Posterior vena cava (tissue), 2 donors: ENCODE results near the gene TMEM132C. TPM values are rescaled to one million over a fixed set of nuclear protein-coding genes. Genes with fewer than 3 reads are reported as not detected.

Source experiments
- DNase-seq: peaks from one replicate; pipeline ENCODE4 v3.0.0-alpha.2; 2020; ENCODE audit warnings: low spot score
- intact Hi-C, 2 donors: fragments of 100-400 bp; cut with DNase I; formaldehyde crosslinking; loops; one replicate each; pipeline versions ENCODE4 v1.14.1 to v1.14.2; 2022 to 2023
- total RNA-seq, 2 donors: library from RNA; stranded (reverse); fragmentation: NEBNext Ultra II Directional; extraction: Animal tissue kit (Norgen Biotek cat#: 25700); gene quantifications; one replicate each; pipeline ENCODE4 v1.2.1, GENCODE V29; 2021
- donor health status: DM: yes; HTN: yes; CAD: no.
- donor health status: DM: yes; HTN: yes; CAD: no.

Gene TMEM132C
- total RNA-seq, 2 donors from 2014 or later, result 1.1 to 1.5 TPM

DNA sequence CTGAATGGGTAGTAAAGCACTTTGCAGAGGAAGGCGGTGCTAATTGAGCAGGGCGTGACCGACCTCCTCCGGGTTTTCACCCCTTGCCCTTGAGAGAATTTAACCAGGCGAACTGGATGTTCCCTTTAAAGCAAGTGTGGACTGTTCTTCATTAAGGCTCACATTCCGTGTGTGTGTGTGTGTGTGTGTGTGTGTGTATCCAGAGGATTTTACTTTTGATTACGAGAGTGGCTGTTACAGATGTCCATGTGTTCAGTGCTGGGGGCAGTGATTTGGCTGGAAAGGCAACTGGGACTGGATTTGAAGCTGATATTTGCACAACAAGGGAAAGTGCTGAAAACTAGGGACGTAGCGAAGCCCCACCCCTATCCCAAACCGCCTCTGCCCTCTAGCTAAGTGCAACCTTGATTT is 2.2 kb downstream of the TMEM132C start:
- no peak for DNase-seq
- intact Hi-C loops, result no loop called here

DNA sequence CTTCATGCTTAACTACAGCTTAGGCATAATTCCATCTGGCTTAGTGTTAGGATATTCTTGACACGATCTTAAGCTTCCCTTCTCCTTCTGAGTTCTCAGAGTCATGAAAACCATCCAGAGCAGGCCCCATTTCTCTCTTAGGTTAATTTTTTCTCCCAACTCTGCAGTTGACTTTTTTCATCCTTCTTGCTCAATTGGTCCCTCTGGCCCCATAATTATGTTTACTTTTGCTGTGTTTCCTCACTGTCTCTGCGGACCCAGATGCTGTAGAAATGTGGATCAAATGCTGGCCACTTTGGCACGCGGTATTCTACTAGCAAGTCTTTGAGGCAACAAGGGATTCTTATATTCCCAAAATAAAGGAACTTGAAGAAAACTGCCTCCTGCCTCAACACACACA is 9.5 kb downstream of the TMEM132C start:
- DNase-seq, result no peak
- intact Hi-C loops, result no loop called here

- intact Hi-C loops, result no loop called here
- DNase-seq, result no peak
These were observed 20.0 kb downstream of the TMEM132C start for GRCh38 chr12:128286970-128287369.

- no peak for DNase-seq
- intact Hi-C loops, result no loop called here
These were observed 21.4 kb downstream of the TMEM132C start for GRCh38 chr12:128288357-128288756.

GRCh38 chr12:128288896-128289295 is 21.9 kb downstream of the TMEM132C start:
- DNase-seq, result no peak
- intact Hi-C loops, result no loop called here

- no peak for DNase-seq
- intact Hi-C loops, result no loop called here
These were observed 24.0 kb downstream of the TMEM132C start for GRCh38 chr12:128290938-128291337.

- no peak for DNase-seq
- intact Hi-C loops, result no loop called here
These were observed 31.2 kb downstream of the TMEM132C start for GRCh38 chr12:128298091-128298748.

DNA sequence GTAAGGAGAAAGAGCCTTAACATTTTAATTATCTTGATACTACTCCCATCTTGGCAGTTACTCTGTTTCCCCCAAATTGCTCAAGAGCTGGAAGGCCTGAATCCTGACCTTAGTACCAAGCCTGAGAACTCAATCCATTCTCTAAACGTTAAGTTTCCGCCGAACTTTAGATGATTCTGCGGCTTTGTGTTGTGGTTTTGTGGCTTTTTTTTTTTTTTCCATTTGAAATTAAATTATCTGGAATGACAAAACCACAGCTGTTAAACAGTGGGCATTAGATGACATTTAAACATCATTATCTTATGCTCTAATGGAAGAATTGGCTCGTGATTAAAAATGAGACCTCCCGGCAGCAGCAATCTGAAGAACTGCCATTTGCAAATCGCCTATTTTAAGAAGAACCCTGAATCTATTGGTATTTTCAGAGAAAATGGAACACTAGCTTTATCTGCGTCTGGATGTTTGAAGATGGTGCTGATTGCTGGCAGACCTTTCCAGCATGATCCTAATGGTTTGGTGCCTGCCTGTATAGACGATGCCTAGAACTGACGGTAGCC is 38.4 kb downstream of the TMEM132C start:
- DNase-seq, result no peak
- intact Hi-C loops, result no loop called here

GRCh38 chr12:128307791-128308190 is 40.8 kb downstream of the TMEM132C start:
- intact Hi-C loops, result no loop called here
- no peak for DNase-seq

DNA sequence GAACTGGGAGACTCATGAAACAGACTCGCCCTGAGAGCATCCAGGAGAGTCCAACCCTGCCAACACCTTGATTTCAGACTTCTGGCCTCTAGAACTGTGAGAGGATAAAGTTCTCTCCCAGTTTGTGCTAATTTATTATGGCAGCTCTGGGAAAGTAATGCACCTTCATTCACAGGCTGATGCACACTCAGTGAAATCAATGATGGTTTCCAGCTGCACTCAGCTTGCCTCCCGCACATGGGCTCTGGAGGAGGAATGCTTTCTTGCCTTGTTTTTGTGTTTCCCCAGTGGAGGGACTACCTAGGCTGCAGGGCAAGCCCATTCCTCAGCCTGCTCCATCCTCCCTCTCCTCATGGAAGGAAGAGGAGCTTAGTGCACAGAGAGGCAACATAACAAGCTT is 45.7 kb downstream of the TMEM132C start:
- DNase-seq, result no peak
- intact Hi-C loops, result no loop called here

DNA sequence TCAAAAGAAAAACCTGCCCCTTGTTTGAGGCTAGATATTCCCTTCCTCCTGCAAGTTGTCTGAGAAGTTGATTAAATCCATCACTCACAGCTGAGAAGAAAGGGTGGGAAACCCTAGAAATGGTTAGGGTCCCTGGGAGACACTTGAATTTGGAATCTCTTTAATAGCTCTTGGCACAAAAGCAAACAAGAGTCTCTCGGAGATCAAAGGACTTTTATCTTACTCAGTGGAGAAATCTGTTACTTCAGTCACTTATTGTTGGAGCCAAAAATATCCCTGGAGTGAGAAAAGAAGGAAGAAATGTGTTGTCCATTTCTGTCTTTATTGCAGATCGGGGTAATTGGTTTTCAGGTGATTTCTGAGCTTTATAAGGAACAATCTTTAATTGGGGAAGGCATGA is 47.0 kb downstream of the TMEM132C start:
- intact Hi-C loops, result no loop called here
- no peak for DNase-seq

DNA sequence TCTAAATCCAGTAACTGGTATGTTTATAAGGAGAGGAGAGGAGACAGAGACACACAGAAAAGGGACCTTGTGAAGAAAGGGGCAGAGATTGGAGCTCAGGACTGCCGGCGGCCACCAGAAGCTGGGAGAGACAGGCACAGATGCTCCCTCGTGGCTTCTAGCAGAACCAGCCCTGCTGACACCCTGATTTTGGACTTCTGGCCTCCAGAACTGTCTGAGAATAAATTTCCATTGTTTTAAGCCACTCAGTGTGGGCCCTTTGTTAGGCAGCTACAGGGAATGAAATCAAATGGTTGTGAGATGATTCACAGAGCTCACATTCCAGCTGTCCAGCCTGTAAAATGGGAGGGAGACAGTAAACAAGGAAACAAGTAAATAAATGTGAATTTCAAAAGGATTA is 47.6 kb downstream of the TMEM132C start:
- DNase-seq, result no peak
- intact Hi-C loops, result no loop called here

- DNase-seq, result no peak
- intact Hi-C loops, result no loop called here
These were observed 49.1 kb downstream of the TMEM132C start for GRCh38 chr12:128316078-128316477.

DNA sequence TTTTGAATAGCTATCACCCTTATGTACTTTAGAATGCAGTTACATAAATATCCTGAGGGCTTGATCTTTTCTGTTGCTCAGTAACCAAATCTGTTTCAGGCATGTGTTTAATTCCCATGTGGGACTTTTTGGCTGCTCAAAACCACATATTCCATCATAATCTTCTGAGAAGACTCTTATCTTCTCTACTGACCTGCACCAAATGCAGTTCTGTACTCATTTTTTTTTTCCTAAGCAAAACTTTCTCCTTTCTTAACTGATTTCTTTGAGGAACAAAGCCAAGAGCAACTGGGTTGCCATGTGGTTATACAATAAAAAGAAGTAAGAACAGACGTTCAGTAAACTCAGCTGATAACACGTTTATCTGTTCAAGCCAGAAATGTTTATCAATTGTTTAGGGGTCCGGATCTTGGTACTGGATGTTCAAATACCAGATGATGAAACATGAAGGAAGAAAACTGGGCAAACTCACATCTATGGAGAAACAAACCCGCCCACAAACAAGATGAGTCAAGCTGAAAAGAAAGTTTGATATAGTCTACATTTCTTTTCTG is 50.1 kb downstream of the TMEM132C start:
- intact Hi-C loops, result no loop called here
- no peak for DNase-seq

DNA sequence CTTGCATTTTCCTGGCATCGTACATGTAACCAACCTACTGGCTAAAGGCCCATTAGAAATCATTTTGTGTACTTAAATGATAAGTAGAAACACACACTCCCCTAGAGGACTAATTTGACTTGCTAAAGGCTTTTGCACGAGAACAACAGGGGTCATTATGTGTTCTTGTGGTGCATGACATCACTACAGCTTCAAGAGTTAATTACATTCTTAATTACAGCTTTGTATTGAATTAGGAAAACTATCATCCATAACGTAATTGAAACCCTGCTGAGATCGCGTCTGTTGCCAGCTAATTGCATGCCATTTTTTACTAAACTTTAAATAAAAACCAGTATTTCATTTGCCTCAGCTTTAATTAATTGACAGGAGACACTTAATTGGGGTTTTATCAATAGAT is 51.4 kb downstream of the TMEM132C start:
- intact Hi-C loops, result no loop called here
- DNase-seq, result no peak

GRCh38 chr12:128318946-128319345 is 52.0 kb downstream of the TMEM132C start:
- intact Hi-C loops, result no loop called here

DNA sequence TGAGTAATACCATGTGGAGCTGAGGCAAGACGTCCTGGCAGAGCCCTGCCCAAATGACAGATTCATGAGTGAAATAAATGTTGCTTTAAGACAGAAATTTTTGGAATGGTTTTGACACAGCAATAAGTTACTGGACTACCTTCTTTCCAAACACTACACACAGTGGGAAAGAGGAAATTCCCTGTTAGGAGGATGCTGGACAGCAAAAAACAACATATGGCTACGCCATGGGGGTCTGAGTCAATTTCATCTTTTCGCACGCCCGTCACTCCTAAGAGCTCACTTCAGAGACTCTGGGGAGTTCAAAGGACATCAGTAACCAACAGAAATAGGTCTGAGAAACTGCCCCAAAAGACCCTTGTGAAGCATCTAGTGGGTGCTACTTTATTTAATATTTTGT is 55.4 kb downstream of the TMEM132C start:
- intact Hi-C loops, result loop anchor here in 1 of 2 donors (5.0 kb wide), 1 partner anchor 965 kb away; no protein-coding TSS in a partner anchor

More at GRCh38 chr12:128318946-128319345, 52.0 kb downstream of the TMEM132C start:
- DNase-seq, result no peak

GRCh38 chr12:128323145-128323920 is 56.4 kb downstream of the TMEM132C start:
- intact Hi-C loops, result loop anchor here in 1 of 2 donors (5.0 kb wide), 1 partner anchor 966 kb away; no protein-coding TSS in a partner anchor
- no peak for DNase-seq

More for the DNA sequence above, 55.4 kb downstream of the TMEM132C start:
- DNase-seq, result no peak

DNA sequence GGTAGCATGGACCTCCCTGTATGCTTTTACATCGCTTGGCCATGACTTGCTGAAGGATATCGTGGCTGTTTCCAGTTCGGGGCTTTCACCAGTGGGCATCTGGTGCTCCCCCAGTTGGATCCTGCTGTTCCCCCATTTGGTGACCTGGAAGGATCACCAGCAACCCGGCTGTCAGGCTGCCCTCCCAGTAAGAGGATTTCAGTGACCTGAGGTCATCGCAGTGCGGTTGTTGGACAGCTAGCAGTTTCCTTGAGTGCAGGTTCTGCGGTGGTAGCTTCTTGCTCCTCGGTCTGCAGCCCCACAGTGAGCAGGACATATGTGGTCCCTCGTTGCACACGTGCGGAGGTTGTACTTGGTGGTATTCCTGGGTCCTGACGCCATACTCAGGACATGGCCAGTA is 58.7 kb downstream of the TMEM132C start:
- DNase-seq, result no peak
- intact Hi-C loops, result no loop called here

GRCh38 chr12:128326406-128326805 is 59.4 kb downstream of the TMEM132C start:
- intact Hi-C loops, result no loop called here
- DNase-seq, result no peak
